Fibroblast of lung (primary cell): ENCODE data around the gene ZNF317. TPM values are rescaled to one million over a fixed set of nuclear protein-coding genes. Genes with fewer than 3 reads are reported as not detected.

ENCODE experiments used
- DNase-seq, 2 donors: peaks; one replicate each; pipeline versions ENCODE4 v3.0.0 to v3.0.0-alpha.2; 2010; ENCODE audit warnings: low read depth in 2 of 2
- H2AFZ ChIP-seq: 2 replicates; pipeline ENCODE4 v1.5.1; 2012; ENCODE audit warnings: low read length, control low read depth, inconsistent platforms
- H3K27ac ChIP-seq: 2 replicates; pipeline ENCODE4 v1.5.1; 2011; ENCODE audit warnings: low read length, control low read depth; ENCODE audit not compliant: insufficient read depth
- H3K27me3 ChIP-seq: 2 replicates; pipeline ENCODE4 v1.5.1; 2011; ENCODE audit warnings: mild to moderate bottlenecking, low read length; ENCODE audit not compliant: control insufficient read depth, insufficient read depth
- H3K36me3 ChIP-seq: 2 replicates; pipeline ENCODE4 v1.5.1; 2011; ENCODE audit warnings: low read length; ENCODE audit not compliant: control insufficient read depth, insufficient read depth
- H3K4me1 ChIP-seq: 2 replicates; pipeline ENCODE4 v1.5.1; 2011; ENCODE audit warnings: low read length; ENCODE audit not compliant: control insufficient read depth, insufficient read depth; ENCODE audit errors: extremely low read depth
- H3K4me2 ChIP-seq: 2 replicates; pipeline ENCODE4 v1.5.1; 2011; ENCODE audit warnings: low read length, control low read depth; ENCODE audit not compliant: insufficient read depth; ENCODE audit errors: extremely low read depth
- H3K4me3 ChIP-seq, 4 experiments: fragments of 200-600 bp in 1 of 4; sonication (generic) in 1 of 4; replicated peaks in 1 of 4; 2 replicates each; pipeline ENCODE4 v1.5.1; 2011 to 2016; ENCODE audit warnings: low read length in 4 of 4, low read depth in 3 of 4, mild to moderate bottlenecking in 3 of 4, control low read depth in 2 of 4, inconsistent platforms in 1 of 4, mixed read lengths in 1 of 4; ENCODE audit not compliant: insufficient read depth in 1 of 4; ENCODE audit errors: control extremely low read depth in 1 of 4
- H3K79me2 ChIP-seq: 2 replicates; pipeline ENCODE4 v1.5.1; 2012; ENCODE audit warnings: mild to moderate bottlenecking, low read length, inconsistent platforms; ENCODE audit not compliant: control insufficient read depth, insufficient read depth
- H3K9ac ChIP-seq: 2 replicates; pipeline ENCODE4 v1.5.1; 2011; ENCODE audit warnings: mild to moderate bottlenecking, low read length, control low read depth; ENCODE audit not compliant: insufficient read depth
- H3K9me3 ChIP-seq: 2 replicates; pipeline ENCODE4 v1.5.1; 2012; ENCODE audit warnings: low read depth, low read length; ENCODE audit not compliant: control insufficient read depth, insufficient read depth
- H4K20me1 ChIP-seq: 2 replicates; pipeline ENCODE4 v1.5.1; 2011; ENCODE audit warnings: low read length; ENCODE audit not compliant: control insufficient read depth, insufficient read depth; ENCODE audit errors: extremely low read depth
- EZH2 ChIP-seq: IDR thresholded peaks from 2 replicates; pipeline ENCODE4 v1.5.1; 2012; ENCODE audit warnings: low read length, control low read depth, mild to moderate bottlenecking; ENCODE audit errors: missing control alignments
- polyA plus RNA-seq, 2 donors: library from polyadenylated mRNA; depleted of rRNA in 1 of 2; stranded (reverse) in 1 of 2; unstranded in 1 of 2; fragments of >200 nt; gene quantifications; 2 replicates each; pipeline ENCODE4 v1.2.1, GENCODE V29; 2011 to 2012; ENCODE audit warnings: missing spikeins in 1 of 2
- total RNA-seq: library from RNA; depleted of rRNA; stranded (reverse); fragments of >200 nt; gene quantifications from 2 replicates; pipeline ENCODE4 v1.2.1, GENCODE V29; 2014
- TF ChIP-seq, protein P1 (sequence below), 2 donors: IDR thresholded peaks in 1 of 2; conservative IDR thresholded peaks in 1 of 2; 1 replicate in 1 of 2; 2 replicates in 1 of 2; pipeline ENCODE4 v1.5.1; 2011 to 2012; ENCODE audit warnings: low read length in 2 of 2, control low read depth in 1 of 2, inconsistent platforms in 1 of 2, low read depth in 1 of 2, mild to moderate bottlenecking in 1 of 2

ZNF317 gene
- total and polyA plus RNA-seq, 2 donors (not counting 1 experiment from before 2014, with no cell fraction given): 12.8 to 17.7 TPM

DNA sequence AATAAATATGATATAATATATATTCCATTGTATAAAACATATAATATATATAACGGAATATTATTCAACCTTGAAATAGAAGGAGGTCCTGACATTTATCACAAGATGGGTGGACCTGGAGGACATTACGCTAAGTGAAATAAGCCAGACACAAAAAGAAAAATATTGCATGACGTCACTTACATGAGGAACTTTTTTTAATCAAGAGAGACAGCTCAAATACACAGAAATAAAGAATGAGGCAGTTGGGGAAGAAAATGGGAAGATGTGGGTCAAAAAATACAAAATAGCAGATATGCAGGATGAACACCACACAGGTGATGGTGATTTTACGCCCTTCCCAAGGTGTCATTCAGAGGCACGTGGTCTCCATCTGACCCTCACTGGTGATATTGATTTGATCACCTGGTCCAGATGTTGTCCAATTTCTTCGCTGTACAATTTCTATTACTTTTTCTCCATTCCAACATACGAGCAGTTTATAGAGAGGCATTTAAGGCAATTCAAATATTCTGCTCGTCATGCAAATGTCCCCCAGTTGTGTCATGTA is 513 bp upstream of the ZNF317 start:
- DNase-seq: peak in 1 of 2 donors; percentile 1
- peak overlapping the region; percentile 95 for H3K27ac ChIP-seq

DNA sequence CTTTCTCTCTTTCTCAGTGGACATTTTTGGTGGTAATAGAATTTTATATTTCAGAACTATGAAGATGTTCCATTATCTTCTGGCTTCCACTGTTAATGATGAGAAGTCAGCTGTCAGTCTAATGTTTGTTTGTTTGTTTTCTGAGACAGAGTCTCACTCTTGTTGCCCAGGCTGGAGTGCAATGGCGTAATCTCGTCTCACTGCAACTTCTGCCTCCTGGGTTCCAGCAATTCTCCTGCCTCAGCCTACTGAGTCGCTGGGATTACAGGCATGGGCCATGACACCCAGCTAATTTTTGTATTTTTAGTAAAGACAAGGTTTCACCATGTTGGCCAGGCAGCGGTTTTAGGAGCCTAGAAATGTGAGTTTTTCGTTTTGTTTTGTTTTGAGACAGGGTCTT is 4.7 kb downstream of the ZNF317 start:
- peak in 1 of 2 donors; percentile 11 for DNase-seq
- H3K27ac ChIP-seq: no peak overlapping the region
- H2AFZ ChIP-seq: no peak overlapping the region
- H4K20me1 ChIP-seq: no peaks in the 10 kb centered on the region
- TF ChIP-seq EZH2: no peak
- no peak overlapping the region for H3K4me2 ChIP-seq
- peaks cover 82% of the 10 kb centered on the region for H3K79me2 ChIP-seq
- no peak overlapping the region for H3K4me3 ChIP-seq
- H3K9me3 ChIP-seq: no peaks in the 10 kb centered on the region
- H3K9ac ChIP-seq: no peak overlapping the region
- H3K36me3 ChIP-seq: peaks cover 2% of the 10 kb centered on the region
- H3K4me1 ChIP-seq: no peaks in the 10 kb centered on the region
- H3K27me3 ChIP-seq: no peaks in the 10 kb centered on the region

More for the DNA sequence above, 513 bp upstream of the ZNF317 start:
- no peaks in the 10 kb centered on the region for H3K9me3 ChIP-seq
- H3K36me3 ChIP-seq: no peaks in the 10 kb centered on the region
- peak overlapping the region; percentile 20 for H3K9ac ChIP-seq
- no peaks in the 10 kb centered on the region for H3K4me1 ChIP-seq
- TF ChIP-seq, protein P1, sequence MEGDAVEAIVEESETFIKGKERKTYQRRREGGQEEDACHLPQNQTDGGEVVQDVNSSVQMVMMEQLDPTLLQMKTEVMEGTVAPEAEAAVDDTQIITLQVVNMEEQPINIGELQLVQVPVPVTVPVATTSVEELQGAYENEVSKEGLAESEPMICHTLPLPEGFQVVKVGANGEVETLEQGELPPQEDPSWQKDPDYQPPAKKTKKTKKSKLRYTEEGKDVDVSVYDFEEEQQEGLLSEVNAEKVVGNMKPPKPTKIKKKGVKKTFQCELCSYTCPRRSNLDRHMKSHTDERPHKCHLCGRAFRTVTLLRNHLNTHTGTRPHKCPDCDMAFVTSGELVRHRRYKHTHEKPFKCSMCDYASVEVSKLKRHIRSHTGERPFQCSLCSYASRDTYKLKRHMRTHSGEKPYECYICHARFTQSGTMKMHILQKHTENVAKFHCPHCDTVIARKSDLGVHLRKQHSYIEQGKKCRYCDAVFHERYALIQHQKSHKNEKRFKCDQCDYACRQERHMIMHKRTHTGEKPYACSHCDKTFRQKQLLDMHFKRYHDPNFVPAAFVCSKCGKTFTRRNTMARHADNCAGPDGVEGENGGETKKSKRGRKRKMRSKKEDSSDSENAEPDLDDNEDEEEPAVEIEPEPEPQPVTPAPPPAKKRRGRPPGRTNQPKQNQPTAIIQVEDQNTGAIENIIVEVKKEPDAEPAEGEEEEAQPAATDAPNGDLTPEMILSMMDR (conservative IDR thresholded peaks at IDR 0.05 in 1 of 2, IDR thresholded peaks at IDR 0.05 in 1 of 2; ENCODE audit: low read depth in 1 of 2, low read length in 2 of 2): no peak
- no peak for TF ChIP-seq EZH2
- H3K4me3 ChIP-seq: peak overlapping the region; percentile 84 to 97 (median 90)
- H2AFZ ChIP-seq: peak overlapping the region; percentile 100
- H4K20me1 ChIP-seq: no peaks in the 10 kb centered on the region
- peak overlapping the region; percentile 90 for H3K4me2 ChIP-seq
- H3K27me3 ChIP-seq: no peaks in the 10 kb centered on the region
- H3K79me2 ChIP-seq: peaks cover 38% of the 10 kb centered on the region

DNA sequence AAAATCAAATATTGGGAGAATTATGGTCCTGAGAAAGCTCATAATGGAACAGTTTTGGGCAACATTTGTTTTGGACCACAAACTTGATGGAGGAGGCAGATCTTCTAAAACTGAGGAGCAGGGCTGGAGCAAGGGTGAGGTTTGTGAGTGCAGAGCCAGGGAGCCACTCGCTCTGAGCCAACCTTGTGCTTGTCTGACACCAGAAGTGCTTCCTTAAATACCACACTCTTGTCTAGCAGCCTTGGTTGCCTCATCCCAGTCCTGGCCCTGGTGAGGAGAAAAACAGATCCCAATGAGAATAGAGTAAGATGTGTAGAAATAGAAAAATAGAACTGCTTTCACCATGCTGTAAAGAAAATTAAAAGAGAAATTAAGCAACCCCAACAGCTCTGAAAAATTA is 6.7 kb downstream of the ZNF317 start:
- no peak overlapping the region for H3K9ac ChIP-seq

More for the DNA sequence above, 6.7 kb downstream of the ZNF317 start:
- Histone ChIP-seq H3K27ac (no peak overlapping the region), H3K4me2 (no peak overlapping the region), H2AFZ (no peak overlapping the region), H3K4me1 (no peaks in the 10 kb centered on the region), H3K9me3 (no peaks in the 10 kb centered on the region), H3K36me3 (peaks cover 2% of the 10 kb centered on the region), H3K4me3 (no peak overlapping the region), H4K20me1 (no peaks in the 10 kb centered on the region), H3K27me3 (no peaks in the 10 kb centered on the region), H3K79me2 (peaks cover 81% of the 10 kb centered on the region)
- TF ChIP-seq, protein P1 (conservative IDR thresholded peaks at IDR 0.05 in 1 of 2, IDR thresholded peaks at IDR 0.05 in 1 of 2; ENCODE audit: low read depth in 1 of 2, low read length in 2 of 2): no peak
- no peak for TF ChIP-seq EZH2
- DNase-seq: no peak
